ENCODE results near the gene NDUFB7.

DNA sequence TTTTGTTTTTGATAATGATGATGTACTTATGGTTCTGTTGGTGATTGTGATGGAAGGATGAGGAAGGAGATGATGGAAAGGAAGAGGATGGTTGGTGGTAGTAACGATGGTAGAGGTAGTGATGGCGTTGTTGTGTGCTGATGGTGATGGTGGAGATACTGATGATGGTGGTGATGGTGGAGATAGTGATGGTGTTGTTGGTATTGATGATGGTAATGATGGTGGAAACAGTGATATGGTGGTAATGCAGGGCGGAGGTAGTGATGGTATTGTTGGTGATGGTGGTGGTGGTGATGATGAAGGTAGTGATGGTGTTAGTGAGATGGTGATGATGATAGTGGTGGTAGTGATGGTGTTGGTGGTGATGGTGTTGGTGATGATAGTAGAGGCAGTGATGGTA lies 23.7 kb upstream of the NDUFB7 start:
- TF ChIP-seq, protein P1, sequence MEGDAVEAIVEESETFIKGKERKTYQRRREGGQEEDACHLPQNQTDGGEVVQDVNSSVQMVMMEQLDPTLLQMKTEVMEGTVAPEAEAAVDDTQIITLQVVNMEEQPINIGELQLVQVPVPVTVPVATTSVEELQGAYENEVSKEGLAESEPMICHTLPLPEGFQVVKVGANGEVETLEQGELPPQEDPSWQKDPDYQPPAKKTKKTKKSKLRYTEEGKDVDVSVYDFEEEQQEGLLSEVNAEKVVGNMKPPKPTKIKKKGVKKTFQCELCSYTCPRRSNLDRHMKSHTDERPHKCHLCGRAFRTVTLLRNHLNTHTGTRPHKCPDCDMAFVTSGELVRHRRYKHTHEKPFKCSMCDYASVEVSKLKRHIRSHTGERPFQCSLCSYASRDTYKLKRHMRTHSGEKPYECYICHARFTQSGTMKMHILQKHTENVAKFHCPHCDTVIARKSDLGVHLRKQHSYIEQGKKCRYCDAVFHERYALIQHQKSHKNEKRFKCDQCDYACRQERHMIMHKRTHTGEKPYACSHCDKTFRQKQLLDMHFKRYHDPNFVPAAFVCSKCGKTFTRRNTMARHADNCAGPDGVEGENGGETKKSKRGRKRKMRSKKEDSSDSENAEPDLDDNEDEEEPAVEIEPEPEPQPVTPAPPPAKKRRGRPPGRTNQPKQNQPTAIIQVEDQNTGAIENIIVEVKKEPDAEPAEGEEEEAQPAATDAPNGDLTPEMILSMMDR (IDR thresholded peaks at IDR 0.05) = no peak
- TF ChIP-seq POLR2AphosphoS5 (IDR thresholded peaks at IDR 0.05; ENCODE audit: low read depth, low read length) (no peak), TCF7L2 (IDR thresholded peaks at IDR 0.05; ENCODE audit: low read depth, low read length) (no peak), SIN3A (IDR thresholded peaks at IDR 0.05; ENCODE audit: borderline replicate concordance, insufficient read depth, low read depth, low read length) (no peak), REST (IDR thresholded peaks at IDR 0.05; ENCODE audit: insufficient read depth in 1 of 2, low read depth in 2 of 2, low read length in 1 of 2) (no peak)
